Psoas muscle (tissue), 8 donors: ENCODE data around the gene DENND1A. TPM values are rescaled to one million over a fixed set of nuclear protein-coding genes. Genes with fewer than 3 reads are reported as not detected.

ENCODE experiments used
- ATAC-seq, 4 donors: fragments of 200-7000 bp; cut with Tn5 transposase; one replicate each; pipeline ENCODE4 v1.9.1; 2020; ENCODE audit warnings: moderate library complexity in 3 of 4, mild to moderate bottlenecking in 2 of 4
- DNase-seq, 2 donors: peaks; one replicate each; pipeline ENCODE4 v3.0.0-alpha.2; 2020
- H3K27ac ChIP-seq: fragments of 200-600 bp; one replicate; pipeline ENCODE4 v1.8.0; 2022
- H3K27me3 ChIP-seq, 3 donors: fragments of 200-600 bp in 1 of 3; one replicate each; pipeline versions ENCODE4 v1.6.1 to v1.8.0; 2013 to 2022; ENCODE audit warnings: low read length in 2 of 3, mild to moderate bottlenecking in 2 of 3, moderate library complexity in 1 of 3; ENCODE audit not compliant: insufficient read depth in 3 of 3
- H3K36me3 ChIP-seq, 2 donors: fragments of 200-600 bp in 1 of 2; one replicate each; pipeline versions ENCODE4 v1.6.1 to v1.8.0; 2013 to 2022; ENCODE audit warnings: low read depth in 1 of 2, mild to moderate bottlenecking in 1 of 2, moderate library complexity in 1 of 2; ENCODE audit not compliant: insufficient read depth in 1 of 2
- H3K4me1 ChIP-seq: fragments of 200-600 bp; one replicate; pipeline ENCODE4 v1.8.0; 2022
- H3K4me3 ChIP-seq: fragments of 200-600 bp; one replicate; pipeline ENCODE4 v1.8.0; 2022; ENCODE audit warnings: mild to moderate bottlenecking
- H3K9me3 ChIP-seq: fragments of 200-600 bp; one replicate; pipeline ENCODE4 v1.8.0; 2022
- WGBS, 3 donors: extraction: QIAGEN DNeasy Blood & Tissue Kit; methylation state at CpG; one replicate each; pipeline versions ENCODE4 v1.1.6 to v1.1.7; 2013; 5-methylcytosine and 5-hydroxymethylcytosine counted together
- intact Hi-C, 2 donors: fragments of 100-400 bp; cut with DNase I; formaldehyde crosslinking; loops; one replicate each; pipeline versions ENCODE4 v1.11.0 to v1.14.2; 2022
- polyA plus RNA-seq, 3 donors: library from polyadenylated mRNA; stranded (reverse); fragments of 200-250 nt; gene quantifications; one replicate each; pipeline ENCODE4 v1.2.3, GENCODE V29; 2013
- total RNA-seq, 4 donors: library from RNA; stranded (reverse); fragmentation: NEBNext Ultra II Directional in 2 of 4; extraction: Animal tissue kit (Norgen Biotek cat#: 25700) in 2 of 4; gene quantifications; one replicate each; pipeline versions ENCODE4 v1.2.1 to v1.2.4, GENCODE V29; 2021 to 2023
- TF ChIP-seq, protein P1 (sequence below): fragments of 200-600 bp; IDR thresholded peaks from one replicate; pipeline ENCODE4 v1.8.0; 2022; ENCODE audit warnings: antibody characterized with exemption
- donor health status: healthy with polysubstance abuse.
- donor health status: DM: no; HTN: no; CAD: no; lungs with moderate emphysema.
- donor health status: Bipolar disorder and iron deficiency.
- donor health status: healthy.
- donor health status: DM: yes; HTN: yes; CAD: no.
- donor health status: DM: no; HTN: no; CAD: no.
- donor health status: DM: no; HTN: no; CAD: no.
- donor health status: DM: yes; HTN: yes; CAD: no.

DENND1A gene
- total and polyA plus RNA-seq, 7 donors: 6.1 to 17.3 (median 13.9) TPM

DNA sequence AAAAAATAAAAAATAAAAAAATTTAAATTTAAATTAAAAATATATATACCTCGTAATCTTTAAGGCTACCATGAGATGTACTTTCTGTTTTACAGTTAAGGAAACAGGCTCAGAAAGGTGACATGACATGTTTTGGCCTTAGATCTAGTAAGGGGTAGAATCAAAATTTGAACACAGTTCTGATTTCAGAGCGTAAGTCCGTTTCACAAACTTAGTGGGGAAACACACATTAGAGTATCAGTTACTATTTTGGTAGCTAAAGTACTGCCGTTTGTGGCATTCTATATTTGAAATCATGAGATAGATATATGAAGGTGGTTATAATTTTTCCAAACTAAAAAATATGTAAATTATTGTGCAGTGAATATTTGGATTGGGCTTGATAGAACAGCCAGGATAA is 186.2 kb downstream of the DENND1A start:
- Histone ChIP-seq H3K27ac (no peak overlapping the region), H3K4me3 (no peak overlapping the region), H3K4me1 (peaks cover 19% of the 10 kb centered on the region), H3K9me3 (no peaks in the 10 kb centered on the region), H3K36me3 (no peaks in the 10 kb centered on the region), H3K27me3 (no peaks in the 10 kb centered on the region)
- 88 to 96% (median 91%) methylated on average over 4 of the region's 4 CpGs for WGBS, 3 donors
- TF ChIP-seq, protein P1, sequence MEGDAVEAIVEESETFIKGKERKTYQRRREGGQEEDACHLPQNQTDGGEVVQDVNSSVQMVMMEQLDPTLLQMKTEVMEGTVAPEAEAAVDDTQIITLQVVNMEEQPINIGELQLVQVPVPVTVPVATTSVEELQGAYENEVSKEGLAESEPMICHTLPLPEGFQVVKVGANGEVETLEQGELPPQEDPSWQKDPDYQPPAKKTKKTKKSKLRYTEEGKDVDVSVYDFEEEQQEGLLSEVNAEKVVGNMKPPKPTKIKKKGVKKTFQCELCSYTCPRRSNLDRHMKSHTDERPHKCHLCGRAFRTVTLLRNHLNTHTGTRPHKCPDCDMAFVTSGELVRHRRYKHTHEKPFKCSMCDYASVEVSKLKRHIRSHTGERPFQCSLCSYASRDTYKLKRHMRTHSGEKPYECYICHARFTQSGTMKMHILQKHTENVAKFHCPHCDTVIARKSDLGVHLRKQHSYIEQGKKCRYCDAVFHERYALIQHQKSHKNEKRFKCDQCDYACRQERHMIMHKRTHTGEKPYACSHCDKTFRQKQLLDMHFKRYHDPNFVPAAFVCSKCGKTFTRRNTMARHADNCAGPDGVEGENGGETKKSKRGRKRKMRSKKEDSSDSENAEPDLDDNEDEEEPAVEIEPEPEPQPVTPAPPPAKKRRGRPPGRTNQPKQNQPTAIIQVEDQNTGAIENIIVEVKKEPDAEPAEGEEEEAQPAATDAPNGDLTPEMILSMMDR: no peak
- DNase-seq (no peak), ATAC-seq (no peak)
- intact Hi-C loops: no loop called here

DNA sequence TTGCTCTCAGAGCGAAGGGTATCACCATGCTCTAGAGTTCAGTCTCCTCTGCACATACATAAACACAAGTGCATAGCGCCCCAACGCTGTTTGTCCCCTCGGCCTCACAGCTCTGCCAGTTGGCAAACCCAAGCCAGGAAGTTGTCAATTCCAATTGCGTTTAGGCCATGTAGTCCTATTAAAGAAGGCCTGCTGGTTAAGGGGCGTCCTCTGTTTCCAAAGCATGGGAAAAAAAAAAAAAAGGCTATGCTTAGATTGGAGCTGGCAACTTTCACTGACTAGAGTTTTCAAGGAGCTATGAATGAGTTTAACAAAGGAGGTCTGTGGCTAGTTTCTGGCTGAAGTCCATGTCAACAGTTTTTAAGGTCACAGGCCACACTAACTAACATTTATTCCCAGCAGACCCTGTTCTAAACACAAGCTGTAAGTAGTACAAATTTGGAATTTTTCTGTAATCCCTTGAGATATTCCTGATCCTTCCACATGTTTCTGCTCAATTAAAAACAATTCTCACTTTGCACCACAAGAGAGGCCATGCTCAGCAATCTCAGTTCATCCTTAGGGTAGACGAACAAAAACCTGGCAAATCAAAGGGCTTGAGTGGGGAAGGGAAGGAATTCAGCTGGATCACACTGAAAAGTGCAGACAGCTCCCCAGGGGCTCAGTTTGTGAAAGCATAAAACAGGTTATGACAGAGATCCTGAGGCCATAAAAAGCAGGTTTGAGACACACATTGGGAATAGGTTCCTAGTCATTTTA is 187.7 kb downstream of the DENND1A start:
- TF ChIP-seq, protein P1: no peak
- H3K27me3 ChIP-seq: no peaks in the 10 kb centered on the region

GRCh38 chr9:123741214-123741613 is 188.7 kb downstream of the DENND1A start:
- intact Hi-C loops: no loop called here
- DNase-seq: no peak
- TF ChIP-seq, protein P1: no peak
- Histone ChIP-seq H3K27me3 (no peaks in the 10 kb centered on the region), H3K4me1 (peaks cover 19% of the 10 kb centered on the region), H3K4me3 (no peak overlapping the region), H3K36me3 (no peaks in the 10 kb centered on the region), H3K9me3 (no peaks in the 10 kb centered on the region), H3K27ac (no peak overlapping the region)
- no peak for ATAC-seq
- whole genome bisulfite sequencing, 3 donors: 82 to 87% (median 84%) methylated on average over 3 of the region's 3 CpGs

More for the DNA sequence above, 187.7 kb downstream of the DENND1A start:
- peak in 1 of 2 donors; percentile 43 for DNase-seq
- peaks cover 19% of the 10 kb centered on the region for H3K4me1 ChIP-seq
- peak in 2 of 4 donors; percentile 24 to 36 for ATAC-seq
- no peaks in the 10 kb centered on the region for H3K36me3 ChIP-seq
- H3K4me3 ChIP-seq: peak overlapping the region; percentile 8
- no peaks in the 10 kb centered on the region for H3K9me3 ChIP-seq
- intact Hi-C loops: no loop called here
- 27 to 41% (median 37%) methylated on average over 7 of the region's 7 CpGs for WGBS, 3 donors
- H3K27ac ChIP-seq: no peak overlapping the region

DNA sequence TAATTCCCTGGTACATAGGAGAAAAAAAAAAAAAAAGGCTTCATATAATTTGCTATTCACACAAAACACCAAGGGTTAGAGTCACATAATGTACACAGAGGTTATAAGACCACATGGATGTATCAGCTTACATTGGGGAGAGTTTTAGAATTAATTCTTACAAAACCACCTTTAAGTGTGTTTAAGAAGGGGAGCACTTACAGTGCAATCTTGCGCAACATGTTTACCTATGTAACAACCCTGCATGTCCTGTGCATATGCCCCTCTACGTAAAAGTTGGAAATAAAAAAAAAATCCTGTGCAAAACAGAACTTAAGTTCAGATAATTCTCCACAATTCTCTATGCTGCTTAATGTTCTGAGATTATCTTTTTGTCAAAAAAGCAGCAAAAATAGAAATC is 190.0 kb downstream of the DENND1A start:
- H3K27ac ChIP-seq: no peak overlapping the region
- DNase-seq (no peak), ATAC-seq (no peak)
- intact Hi-C loops: loop anchor here in 1 of 2 donors (5.0 kb wide), 1 partner anchor 1123 kb away; no protein-coding TSS in a partner anchor
- peaks cover 19% of the 10 kb centered on the region for H3K4me1 ChIP-seq
- no peaks in the 10 kb centered on the region for H3K27me3 ChIP-seq
- no peak overlapping the region for H3K4me3 ChIP-seq
- H3K36me3 ChIP-seq: no peaks in the 10 kb centered on the region
- WGBS, 3 donors: 97 to 99% (median 98%) methylated on average over 2 of the region's 2 CpGs
- no peaks in the 10 kb centered on the region for H3K9me3 ChIP-seq
- TF ChIP-seq, protein P1: no peak
